Right renal cortex interstitium (tissue), 3 donors: Measurements from ENCODE around the gene TRIM44. TPM values are rescaled to one million over a fixed set of nuclear protein-coding genes. Genes with fewer than 3 reads are reported as not detected.

Experiments
- DNase-seq, 3 donors: peaks; one replicate each; pipeline ENCODE4 v3.0.0-alpha.2; 2013; ENCODE audit warnings: low read depth in 3 of 3, low spot score in 2 of 3
- polyA plus RNA-seq, 3 donors: library from polyadenylated mRNA; unstranded; fragments of 120-200 nt; gene quantifications; one replicate each; pipeline ENCODE4 v1.2.1, GENCODE V29; 2013; ENCODE audit not compliant: insufficient read length in 3 of 3

The TRIM44 gene, protein sequence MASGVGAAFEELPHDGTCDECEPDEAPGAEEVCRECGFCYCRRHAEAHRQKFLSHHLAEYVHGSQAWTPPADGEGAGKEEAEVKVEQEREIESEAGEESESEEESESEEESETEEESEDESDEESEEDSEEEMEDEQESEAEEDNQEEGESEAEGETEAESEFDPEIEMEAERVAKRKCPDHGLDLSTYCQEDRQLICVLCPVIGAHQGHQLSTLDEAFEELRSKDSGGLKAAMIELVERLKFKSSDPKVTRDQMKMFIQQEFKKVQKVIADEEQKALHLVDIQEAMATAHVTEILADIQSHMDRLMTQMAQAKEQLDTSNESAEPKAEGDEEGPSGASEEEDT
- 100 to 1,000 TPM in 2 of 3 donors, 10 to 100 TPM in 1; 98.6 to 107 (median 105) TPM for polyA plus RNA-seq

DNA sequence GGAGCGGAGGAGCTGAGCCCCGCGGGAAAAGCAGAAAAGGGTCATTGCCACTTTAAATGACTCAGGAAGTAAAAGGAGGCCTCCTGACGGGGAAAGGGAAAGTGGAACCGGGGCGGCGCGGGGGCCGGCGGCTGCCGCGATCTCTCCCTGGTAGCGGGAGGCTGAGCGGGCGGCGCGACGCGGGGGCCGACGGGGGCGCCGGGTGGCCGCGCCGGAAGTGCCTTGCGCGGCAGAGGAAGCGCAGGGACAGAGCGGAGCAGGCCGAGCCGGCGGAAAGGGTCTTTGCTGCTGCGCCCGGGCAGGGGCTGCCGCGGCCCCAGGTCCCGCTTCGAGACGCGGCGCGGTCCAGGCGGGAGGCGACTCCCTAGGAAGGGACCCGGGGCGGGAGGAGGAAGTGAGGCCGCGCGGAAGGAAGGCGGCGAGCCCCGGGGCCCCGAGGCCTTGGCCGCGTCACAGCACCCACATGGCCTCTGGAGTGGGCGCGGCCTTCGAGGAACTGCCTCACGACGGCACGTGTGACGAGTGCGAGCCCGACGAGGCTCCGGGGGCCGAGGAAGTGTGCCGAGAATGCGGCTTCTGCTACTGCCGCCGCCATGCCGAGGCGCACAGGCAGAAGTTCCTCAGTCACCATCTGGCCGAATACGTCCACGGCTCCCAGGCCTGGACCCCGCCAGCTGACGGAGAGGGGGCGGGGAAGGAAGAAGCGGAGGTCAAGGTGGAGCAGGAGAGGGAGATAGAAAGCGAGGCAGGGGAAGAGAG, at the start of gene TRIM44:
Gene TRIM44, plus strand, starts transcription at position 127 of the 759 bp plus-strand sequence. Its CDS starts 337 bp downstream, at position 464.
- peak in 2 of 3 donors; percentile 67 to 73 for DNase-seq

DNA sequence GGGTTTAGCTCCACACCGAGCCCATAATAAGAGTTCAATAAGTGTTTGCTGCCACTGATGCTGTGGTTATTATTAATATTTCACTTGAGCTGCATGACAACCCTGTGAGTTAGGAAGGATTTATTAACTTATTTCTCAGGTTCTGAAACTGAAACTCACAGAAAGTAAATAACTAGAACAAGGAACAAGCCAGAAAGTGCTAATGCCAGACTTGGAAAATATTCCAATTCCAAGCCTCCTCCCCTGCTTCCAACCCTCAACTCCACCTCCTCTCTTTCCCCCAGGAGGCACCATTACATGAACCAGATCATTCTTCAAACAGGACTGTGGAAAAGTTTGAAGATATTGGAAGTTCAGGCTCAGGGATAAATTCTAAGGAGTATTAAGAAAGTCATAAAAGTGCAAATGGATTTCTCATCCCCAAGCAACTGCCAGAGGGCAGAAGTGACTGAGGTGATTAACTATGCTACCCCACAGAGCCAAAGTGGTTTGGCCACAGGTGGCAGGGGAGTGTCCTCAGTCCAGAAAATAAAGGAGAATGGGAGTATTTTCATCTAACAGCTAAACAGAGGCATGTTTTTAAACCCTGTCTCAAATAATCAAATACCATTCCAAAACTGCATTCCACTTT, 47.5 kb upstream of the TRIM44 start:
- no peak for DNase-seq

DNA sequence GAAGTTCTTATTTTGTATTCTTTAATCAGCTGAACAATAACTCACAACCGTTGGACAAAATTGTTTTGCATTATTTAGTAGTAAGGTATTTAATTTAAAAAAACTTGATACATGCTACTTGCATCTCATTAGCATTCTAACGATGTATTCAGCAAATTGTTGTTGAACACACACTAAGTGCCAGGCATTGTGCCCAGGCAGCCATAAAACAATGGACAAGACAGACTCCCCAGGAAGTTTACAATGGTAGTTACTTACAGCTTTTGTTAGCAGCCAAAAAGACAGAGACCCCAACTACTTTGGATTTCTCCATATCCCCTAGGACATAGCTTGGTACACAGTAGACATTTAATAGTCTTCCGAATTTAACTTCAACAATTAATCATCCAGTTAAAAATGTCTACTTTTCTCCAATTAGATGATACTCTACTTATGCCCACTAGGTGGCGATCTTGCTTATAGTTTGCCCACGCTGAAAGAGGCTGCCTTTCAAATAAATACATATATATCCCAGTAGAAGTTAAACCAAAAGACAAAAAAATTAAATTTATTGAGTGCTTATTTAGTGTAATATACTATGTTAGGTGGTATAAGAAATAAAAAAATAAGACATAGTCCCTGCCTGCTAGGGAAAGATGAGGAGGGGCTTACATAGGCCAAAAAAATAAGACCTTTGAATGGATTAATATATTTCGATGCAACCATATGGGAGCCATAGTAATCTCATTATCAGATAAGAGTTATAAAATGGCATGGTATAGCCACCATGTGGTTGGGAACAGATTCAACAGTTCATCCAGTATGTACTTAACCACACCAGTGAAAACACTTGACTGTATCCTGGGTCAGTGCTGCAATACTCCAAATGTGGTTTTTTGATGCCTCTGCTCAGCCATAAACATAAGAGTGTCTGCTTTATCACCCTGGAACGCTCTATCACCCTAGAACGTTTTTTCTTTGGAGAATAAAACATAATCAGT, 46.4 kb upstream of the TRIM44 start:
- DNase-seq = no peak

DNA sequence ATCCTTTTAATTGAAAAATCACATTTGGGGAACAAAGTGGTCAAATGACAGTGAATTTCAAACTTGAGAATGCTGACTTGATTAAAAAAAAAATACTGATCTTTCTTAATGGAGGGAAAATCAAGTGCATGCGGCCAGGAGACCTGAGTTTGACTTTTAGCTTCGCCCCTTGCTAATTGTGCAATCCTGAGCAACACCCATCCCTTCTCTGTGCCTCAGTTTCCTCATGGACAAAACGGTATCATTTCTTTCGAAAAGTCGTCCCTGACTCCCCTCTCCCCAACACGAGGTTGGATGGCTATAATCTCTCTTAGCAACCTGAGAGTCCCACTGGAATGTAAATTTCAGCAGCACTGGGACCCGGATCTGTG, 45.3 kb upstream of the TRIM44 start:
- no peak for DNase-seq

DNA sequence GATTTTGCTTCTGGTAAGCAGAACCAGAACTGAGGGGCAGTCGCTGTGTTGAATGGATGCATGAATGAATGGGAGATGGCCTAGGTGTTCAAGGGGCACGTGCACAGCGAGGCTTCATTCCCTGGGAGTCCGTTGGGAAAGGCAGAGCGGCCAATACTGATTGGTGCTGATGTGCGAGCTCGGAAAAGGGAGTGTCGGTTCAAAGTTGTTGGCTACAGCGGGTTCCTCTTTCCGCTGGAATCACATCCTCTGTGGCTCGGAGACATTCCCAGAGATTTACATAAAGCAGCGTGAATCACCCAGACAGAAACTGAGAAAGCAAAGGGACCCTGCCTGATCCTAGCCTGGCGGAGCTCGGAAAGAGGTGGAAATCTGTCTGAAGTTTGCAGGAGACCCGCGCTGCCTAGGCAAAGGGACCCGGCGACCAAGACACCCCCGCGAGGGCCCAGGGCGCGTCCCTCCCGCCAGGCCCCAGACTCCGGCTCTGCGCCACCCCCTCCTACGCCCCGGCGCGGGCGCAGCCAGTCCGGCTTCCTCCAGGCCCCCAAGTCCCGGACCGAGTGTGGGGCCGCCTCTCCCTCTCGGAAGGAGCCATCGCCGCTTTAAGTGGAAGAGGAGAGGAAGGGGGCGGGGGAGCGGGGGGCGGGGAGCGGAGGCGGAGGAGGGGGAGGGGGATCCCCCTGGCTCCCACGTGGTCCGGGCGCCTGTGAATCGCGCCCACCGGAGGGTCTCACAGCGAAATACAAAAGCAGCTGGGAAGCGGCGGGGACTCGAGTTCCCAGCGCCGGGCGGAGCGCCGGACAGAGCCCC, 44.7 kb upstream of the TRIM44 start, which contains the start of gene FJX1:
Gene FJX1, plus strand, starts transcription at position 774 of the 810 bp plus-strand sequence. CDS start 177 bp downstream, outside the sequence.
- DNase-seq = peak in 1 of 3 donors; percentile 43

DNA sequence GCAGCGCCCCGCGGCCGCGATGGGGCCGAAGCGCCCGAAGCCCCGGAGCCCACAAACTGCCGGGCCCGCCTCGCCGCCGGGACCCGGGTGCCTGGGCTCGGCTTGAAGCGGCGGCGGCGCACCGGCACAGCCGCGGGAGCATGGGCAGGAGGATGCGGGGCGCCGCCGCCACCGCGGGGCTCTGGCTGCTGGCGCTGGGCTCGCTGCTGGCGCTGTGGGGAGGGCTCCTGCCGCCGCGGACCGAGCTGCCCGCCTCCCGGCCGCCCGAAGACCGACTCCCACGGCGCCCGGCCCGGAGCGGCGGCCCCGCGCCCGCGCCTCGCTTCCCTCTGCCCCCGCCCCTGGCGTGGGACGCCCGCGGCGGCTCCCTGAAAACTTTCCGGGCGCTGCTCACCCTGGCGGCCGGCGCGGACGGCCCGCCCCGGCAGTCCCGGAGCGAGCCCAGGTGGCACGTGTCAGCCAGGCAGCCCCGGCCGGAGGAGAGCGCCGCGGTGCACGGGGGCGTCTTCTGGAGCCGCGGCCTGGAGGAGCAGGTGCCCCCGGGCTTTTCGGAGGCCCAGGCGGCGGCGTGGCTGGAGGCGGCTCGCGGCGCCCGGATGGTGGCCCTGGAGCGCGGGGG, 44.0 kb upstream of the TRIM44 start:
- DNase-seq = no peak

DNA sequence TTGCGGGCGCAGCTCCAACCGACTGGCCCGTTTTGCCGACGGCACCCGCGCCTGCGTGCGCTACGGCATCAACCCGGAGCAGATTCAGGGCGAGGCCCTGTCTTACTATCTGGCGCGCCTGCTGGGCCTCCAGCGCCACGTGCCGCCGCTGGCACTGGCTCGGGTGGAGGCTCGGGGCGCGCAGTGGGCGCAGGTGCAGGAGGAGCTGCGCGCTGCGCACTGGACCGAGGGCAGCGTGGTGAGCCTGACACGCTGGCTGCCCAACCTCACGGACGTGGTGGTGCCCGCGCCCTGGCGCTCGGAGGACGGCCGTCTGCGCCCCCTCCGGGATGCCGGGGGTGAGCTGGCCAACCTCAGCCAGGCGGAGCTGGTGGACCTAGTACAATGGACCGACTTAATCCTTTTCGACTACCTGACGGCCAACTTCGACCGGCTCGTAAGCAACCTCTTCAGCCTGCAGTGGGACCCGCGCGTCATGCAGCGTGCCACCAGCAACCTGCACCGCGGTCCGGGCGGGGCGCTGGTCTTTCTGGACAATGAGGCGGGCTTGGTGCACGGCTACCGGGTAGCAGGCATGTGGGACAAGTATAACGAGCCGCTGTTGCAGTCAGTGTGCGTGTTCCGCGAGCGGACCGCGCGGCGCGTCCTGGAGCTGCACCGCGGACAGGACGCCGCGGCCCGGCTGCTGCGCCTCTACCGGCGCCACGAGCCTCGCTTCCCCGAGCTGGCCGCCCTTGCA, 43.3 kb upstream of the TRIM44 start:
- DNase-seq = no peak

DNA sequence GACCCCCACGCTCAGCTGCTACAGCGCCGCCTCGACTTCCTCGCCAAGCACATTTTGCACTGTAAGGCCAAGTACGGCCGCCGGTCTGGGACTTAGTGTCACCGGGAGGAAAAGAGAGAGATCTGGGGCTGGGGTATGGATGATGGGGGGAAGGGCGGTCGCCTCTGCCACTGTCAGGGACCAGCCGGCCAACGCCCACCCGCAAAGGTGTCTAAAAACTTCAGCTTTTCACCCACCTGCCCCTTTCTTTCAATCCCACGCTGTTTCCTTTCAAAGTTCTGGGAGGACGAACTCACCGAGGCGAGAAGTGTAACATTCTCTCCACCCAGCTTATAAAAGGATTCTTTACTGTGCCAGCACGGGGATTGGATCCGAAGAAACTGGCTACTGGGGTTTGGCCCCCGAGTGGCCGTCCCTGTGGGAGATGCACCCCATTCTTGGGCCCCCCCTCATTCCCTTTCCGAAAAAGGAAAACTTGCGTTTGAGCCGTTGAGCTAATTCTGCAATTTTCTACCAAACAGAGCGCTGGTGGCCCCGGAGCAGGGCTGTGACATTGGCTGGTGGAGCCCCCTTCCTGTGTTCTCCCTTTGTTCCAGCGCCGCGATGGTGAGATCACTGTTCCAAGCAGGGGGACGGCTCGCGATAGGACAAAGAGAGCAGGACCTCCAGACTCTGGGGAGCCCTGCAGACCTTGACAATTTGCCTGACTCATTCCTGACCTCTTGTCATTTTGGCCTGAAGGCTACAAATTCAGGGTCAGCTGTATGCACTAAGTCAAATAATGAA, 42.5 kb upstream of the TRIM44 start:
- no peak for DNase-seq

DNA sequence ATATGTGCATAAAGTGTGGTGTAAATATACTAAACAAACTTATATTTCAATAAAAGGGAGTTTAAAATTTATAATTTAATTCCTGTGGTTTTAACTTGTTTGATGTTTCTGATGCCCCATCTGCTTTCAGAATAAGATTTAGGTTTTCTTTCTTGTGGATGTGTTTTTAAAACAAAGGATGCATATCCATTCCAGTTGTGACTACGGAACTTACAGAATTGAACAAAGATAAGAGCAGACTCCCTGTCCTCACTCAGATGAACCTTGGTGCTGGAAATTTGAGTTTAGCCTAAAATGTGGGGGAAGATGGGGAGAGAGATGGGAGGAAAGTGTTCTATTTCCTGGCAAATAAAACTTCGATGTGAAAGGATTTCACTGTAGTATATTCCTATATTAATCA, 41.8 kb upstream of the TRIM44 start:
- DNase-seq = no peak

DNA sequence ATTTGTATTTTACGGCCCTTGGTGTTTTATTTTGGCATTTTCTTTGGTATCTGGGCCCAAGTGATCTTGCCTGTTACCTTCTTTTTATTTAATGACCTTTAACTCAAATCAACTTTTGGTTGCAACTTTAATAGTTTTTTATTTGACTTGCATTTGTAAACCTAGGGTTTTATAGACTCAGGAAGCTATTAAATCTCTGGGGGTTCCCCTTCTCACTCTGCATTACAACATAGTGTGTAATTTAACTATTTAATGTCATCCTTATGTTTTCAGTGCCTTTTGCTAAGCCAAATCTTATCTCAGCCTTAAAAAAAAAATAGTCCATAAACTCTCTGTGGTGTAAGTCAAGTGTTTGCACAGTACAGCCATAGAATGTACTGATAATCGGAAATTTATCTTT, 41.0 kb upstream of the TRIM44 start:
- no peak for DNase-seq

DNA sequence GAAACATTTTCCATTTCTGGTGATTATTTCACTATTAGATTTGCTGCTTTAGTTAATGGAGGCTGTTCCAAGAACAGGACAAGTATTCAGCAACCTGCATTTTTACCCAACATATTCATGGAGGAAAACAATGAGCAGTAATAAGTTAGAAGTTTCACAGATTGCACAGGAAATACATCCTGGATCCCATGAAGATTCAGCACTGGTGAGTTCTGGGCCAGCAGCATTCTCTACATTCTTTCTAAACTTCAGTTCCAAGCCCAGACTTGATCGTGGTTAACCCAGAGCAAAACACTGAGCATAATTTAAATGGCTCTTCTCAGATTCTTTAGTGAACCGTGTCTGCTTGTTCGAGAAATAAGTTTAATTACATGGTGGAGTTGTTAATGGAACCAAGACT, 40.5 kb upstream of the TRIM44 start:
- no peak for DNase-seq

DNA sequence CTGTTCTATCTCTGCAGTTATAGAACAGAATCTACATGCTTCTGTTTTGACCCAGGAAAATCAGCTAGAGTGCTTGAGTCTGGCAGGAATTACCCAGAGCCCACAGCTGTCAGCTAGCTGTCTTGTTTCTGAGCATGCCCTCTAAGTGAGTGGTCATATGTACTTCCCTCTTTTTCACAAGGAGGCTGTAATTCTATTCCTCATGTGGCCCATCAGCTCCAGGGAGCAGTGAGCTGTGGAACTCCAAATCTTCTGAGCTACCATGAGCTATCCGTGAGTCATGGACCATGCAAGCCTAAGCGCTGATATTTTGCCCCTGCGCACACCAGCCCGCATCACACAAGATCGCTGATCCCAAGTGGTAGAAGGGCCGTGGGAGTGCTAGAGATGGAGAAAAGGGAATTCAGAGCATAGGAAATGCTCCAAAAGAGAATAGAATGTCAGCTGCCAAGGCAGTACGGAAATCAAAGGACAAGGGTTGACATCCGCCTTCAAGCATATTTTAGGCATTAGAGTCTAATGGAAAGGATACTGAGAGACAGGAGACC, 38.9 kb upstream of the TRIM44 start:
- no peak for DNase-seq

DNA sequence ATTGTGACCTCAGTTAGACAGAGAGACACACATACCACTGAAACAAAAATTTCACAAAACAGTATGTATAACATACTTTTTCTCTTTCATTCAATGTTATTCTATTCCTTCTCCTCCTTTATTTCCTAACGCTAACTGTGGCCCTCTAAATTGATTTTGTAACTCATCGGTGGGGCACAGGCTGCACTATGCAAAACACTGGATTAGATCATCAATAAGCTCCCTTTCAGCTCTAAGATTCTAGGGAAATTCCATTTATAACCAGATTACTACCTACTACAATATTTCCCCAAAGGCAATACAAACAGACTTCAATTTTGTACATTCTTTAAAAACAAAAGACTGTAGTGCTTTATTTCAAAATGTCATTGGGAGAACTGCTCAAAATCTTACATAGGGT, 38.3 kb upstream of the TRIM44 start:
- DNase-seq = no peak

DNA sequence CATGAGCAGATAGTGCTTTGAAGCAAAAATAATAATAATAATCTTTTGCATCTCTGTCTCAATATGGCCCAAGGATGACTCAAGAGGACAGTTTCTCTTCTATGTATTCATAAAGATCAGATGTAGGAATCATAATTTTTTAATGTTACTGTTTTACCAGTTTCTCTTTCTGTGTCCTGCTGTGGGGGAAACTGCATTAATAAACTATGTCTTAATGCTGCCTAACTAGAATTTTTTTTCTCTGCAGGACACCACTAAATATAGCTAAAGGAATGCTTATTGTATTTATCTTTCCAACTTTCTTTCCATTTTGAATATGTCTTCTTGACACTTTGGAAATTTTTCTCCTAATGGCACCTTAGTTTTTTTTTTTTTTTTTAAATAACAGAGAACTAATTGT, 37.8 kb upstream of the TRIM44 start:
- DNase-seq = no peak

DNA sequence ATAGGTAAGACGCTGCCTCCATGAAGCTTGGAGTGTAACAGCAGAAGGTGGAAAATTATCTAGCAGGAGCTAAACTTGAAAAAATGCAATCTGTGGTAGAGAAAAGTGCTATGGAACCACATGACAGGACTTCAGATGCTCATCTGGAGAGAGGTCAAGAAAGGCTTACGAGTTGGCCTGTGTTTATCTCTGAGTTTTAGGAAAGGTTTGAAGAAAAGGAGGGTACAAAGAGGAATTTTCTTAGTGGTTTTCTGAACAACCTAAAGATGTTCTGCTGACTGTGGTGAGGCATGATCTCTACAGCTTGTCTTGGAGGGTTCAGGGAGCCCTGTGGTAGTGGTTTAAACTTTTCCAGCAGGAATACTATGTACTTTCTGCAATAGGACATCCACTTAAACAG, 36.1 kb upstream of the TRIM44 start:
- DNase-seq = no peak

DNA sequence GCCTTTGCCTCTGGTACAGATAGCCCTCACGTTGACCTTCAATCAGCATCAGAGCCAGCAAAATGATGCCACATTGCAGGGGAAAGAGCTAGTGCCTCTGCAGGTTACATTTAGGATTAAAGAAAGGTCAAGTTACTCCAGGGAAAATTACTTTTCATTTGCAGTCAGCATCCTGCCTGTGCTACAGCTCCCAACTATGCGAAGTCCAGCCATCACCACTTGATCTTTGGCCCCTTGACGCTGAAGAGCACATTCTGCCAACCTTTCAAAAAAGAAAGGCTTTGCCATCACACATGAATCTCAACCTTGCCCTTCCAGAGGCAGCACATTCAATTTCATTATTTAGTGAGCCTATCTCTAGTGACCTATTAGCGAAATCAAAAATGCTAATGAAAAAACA, 33.1 kb upstream of the TRIM44 start:
- DNase-seq = no peak

DNA sequence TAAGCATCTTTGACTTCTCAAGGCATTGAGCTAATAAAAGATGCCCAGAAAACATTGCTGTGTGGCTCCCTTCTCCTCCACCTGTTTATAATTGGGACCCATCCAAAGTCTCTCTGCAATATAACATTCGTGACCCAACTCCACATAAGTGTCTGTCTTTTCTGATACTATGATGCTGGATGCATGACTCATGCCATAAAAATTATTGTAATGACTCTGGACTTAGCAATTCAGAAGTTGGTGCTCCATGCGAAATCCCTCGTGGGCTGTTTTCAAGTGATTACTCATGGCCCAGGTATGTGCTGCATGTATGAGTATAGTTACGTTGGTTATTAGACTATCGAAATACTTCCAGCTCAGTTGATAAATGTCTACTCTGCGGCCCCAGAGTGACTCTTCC, 32.7 kb upstream of the TRIM44 start:
- DNase-seq = no peak
